Glomerular visceral epithelial cell (primary cell): ENCODE measurements around the gene GHITM.

Experiments
- DNase-seq: peaks from one replicate; pipeline ENCODE4 v3.0.0-alpha.2; 2016; ENCODE audit errors: extremely low spot score

Gene GHITM

DNA sequence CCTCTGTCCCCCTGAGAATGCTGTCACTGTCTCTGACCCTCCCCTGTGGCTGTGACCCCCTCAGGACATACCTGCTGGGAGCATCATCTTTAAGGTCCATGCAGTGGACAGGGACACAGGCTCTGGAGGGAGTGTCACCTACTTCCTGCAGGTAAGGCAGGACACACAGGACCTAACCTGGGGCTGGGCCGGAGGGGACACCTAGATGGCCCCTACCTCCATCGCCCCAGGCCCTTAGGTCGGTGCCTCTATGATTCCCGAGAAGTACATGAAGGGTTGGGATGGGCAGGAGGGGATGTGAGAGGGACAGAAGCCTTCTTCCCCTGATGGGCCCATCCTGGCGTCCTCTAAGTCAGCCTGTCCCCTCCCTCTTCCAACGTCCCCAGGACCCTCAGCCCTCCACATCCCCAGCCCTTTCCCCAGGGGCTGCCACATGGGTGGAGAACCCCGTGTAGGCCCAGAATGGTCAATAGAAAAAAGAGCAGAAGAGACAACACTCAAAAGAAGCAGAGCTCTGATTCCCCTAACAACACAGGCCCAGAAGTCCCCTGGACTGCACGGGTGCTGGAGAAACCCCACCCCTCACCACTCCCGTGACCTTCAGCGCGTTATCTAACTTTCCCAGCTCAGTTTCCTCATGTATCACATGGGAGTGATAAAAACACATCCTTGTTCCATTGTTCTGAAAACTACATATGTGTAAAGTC lies 61.4 kb downstream of the GHITM start:
- DNase-seq = no peak

DNA sequence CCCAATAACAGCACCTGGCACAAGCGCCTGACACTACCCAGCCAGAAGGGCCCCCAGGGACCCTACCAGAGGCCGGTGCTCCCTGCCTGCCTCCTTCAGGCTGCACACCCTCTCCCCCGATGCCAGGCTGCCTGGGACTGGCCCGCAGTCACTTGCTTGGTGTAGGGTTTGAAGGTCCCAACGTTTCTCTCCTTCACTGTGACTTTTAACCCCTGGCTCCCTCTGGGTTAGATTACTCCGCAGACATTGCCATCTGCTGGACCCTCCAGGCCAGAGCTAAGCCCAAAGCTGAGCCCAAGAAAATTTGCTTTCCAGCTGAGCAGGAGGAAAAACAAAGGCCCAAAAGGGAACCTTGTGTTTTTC lies 61.9 kb downstream of the GHITM start:
- no peak for DNase-seq

DNA sequence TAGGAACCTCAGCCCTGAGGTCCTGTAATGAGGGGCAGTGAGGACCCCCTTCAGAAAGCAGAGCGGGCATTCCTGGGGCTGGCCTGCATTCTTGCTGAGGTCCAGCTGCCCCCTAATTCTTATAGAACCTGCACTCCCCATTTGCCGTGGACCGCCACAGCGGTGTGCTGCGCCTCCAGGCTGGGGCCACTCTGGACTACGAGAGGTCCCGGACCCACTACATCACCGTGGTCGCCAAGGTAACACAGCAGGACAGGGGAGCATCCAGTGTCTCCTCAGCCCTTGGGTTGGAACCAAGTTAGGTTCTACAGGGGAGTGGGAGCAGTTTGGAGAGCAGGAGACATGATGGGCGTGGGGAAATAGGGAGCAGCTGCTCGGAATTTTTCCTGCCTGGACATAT lies 62.4 kb downstream of the GHITM start:
- DNase-seq = no peak

DNA sequence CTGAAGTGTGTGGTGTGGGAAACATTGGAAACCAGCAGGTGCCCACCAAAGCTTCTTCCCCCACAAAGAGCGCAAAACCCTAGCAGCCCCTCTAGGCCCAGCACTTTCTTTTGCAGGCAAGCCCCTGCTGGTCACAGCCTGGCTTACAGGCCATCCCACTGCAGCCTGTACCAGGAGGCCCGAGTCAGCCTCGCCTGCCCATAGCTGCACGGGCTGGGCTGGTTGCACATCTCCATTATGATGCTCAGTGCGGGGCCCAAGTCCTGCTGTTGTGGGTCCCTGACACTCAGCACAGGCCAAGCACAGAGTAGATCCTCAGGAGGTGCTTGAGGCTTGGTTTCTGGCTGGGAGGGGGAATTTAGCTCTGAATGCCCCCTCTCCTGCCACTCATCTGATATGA lies 63.0 kb downstream of the GHITM start:
- DNase-seq = no peak
